Thyroid gland (tissue), 4 donors: ENCODE measurements around the gene TNFRSF25.

Experiments used
- POLR2A ChIP-seq, 2 donors: fragments of 450-650 bp; IDR thresholded peaks; one replicate each; pipeline ENCODE4 v1.6.1; 2017; ENCODE audit warnings: antibody characterized with exemption in 2 of 2, mild to moderate bottlenecking in 2 of 2, moderate library complexity in 1 of 2
- TF ChIP-seq, protein P1 (sequence below), 6 experiments: fragments of 200-600 bp in 3 of 6; fragments of 450-650 bp in 3 of 6; sonication (generic) in 3 of 6; IDR thresholded peaks; one replicate each; pipeline ENCODE4 v1.5.1; 2016 to 2019; ENCODE audit warnings: antibody characterized with exemption in 6 of 6, mild to moderate bottlenecking in 2 of 6, inconsistent platforms in 1 of 6, moderate library complexity in 1 of 6

DNA sequence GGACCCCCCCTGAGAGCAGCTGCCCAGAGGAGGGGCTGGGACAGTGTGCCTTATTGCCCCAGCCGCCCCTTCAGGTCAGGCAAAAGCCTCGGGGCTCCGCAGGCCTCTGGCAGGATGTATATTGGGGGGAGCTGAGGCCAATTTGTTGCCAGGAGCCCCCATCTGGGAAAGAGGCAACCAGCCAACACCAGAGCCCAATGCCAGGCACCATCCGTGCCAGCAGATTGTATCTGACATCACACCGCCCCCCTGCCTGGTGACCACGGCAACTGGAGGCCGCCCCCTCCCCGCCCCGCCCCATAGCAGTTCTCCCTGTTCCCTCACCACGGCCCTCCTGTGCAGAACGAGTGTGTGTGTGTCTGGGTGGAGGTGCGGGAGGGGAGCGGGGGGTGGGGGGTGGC, 29.1 kb upstream of the TNFRSF25 start:
- TF ChIP-seq, protein P1, sequence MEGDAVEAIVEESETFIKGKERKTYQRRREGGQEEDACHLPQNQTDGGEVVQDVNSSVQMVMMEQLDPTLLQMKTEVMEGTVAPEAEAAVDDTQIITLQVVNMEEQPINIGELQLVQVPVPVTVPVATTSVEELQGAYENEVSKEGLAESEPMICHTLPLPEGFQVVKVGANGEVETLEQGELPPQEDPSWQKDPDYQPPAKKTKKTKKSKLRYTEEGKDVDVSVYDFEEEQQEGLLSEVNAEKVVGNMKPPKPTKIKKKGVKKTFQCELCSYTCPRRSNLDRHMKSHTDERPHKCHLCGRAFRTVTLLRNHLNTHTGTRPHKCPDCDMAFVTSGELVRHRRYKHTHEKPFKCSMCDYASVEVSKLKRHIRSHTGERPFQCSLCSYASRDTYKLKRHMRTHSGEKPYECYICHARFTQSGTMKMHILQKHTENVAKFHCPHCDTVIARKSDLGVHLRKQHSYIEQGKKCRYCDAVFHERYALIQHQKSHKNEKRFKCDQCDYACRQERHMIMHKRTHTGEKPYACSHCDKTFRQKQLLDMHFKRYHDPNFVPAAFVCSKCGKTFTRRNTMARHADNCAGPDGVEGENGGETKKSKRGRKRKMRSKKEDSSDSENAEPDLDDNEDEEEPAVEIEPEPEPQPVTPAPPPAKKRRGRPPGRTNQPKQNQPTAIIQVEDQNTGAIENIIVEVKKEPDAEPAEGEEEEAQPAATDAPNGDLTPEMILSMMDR (IDR thresholded peaks at IDR 0.05) = no peak
- no peak for TF ChIP-seq POLR2A (IDR thresholded peaks at IDR 0.05)
